Activated CD4-positive, alpha-beta T cell treated with anti-CD3 and anti-CD28 coated beads for 36 hours (primary cell): Measurements from ENCODE around the gene OPA3. TPM values are rescaled to one million over a fixed set of nuclear protein-coding genes. Genes with fewer than 3 reads are reported as not detected.
"Not testable (repeated sequence)": the region's sequence is repeated elsewhere in the genome, so short reads cannot be mapped to it uniquely, and the experiment has no call there.

Experiments used
- ATAC-seq: fragments of 200-7000 bp; cut with Tn5 transposase; one replicate; pipeline ENCODE4 v1.10.0; 2021; ENCODE audit warnings: mild to moderate bottlenecking, moderate library complexity
- CTCF ChIA-PET: fragments of 350-600 bp; sonication (Branson Sonifier 250); formaldehyde crosslinking; loops from one replicate; lab custom pipeline; 2021; ENCODE audit warnings: antibody characterized with exemption; lab: Charles Lee
- POLR2A ChIA-PET: fragments of 350-600 bp; sonication (Branson Sonifier 250); formaldehyde crosslinking; loops from one replicate; lab custom pipeline; 2021; ENCODE audit warnings: antibody characterized with exemption, inconsistent platforms; lab: Charles Lee
- DNase-seq: peaks from one replicate; pipeline ENCODE4 v3.0.0-alpha.2; 2020
- H3K27ac Mint-ChIP-seq: one replicate; pipeline ENCODE4 v1.8.0; 2021; ENCODE audit warnings: mixed read lengths
- H3K27me3 Mint-ChIP-seq: one replicate; pipeline ENCODE4 v1.8.0; 2021; ENCODE audit warnings: mixed read lengths
- H3K36me3 Mint-ChIP-seq: one replicate; pipeline ENCODE4 v1.8.0; 2021; ENCODE audit warnings: low read depth, mixed read lengths
- H3K4me1 Mint-ChIP-seq: one replicate; pipeline ENCODE4 v1.8.0; 2021; ENCODE audit warnings: mixed read lengths
- H3K4me3 Mint-ChIP-seq: one replicate; pipeline ENCODE4 v1.8.0; 2021; ENCODE audit warnings: mild to moderate bottlenecking, moderate library complexity, mixed read lengths
- H3K9me3 Mint-ChIP-seq: one replicate; pipeline ENCODE4 v1.8.0; 2021; ENCODE audit warnings: low read depth, mixed read lengths
- intact Hi-C, 2 experiments: fragments of 100-400 bp; cut with DNase I in 1 of 2; cut with micrococcal nuclease in 1 of 2; formaldehyde crosslinking; loops; one replicate each; pipeline versions ENCODE4 v1.14.2 to v1.15.1; 2022 to 2024; cut with DNase I, micrococcal nuclease
- total RNA-seq, 2 experiments: library from RNA; stranded (reverse); gene quantifications; one replicate each; pipeline ENCODE4 v1.2.3, GENCODE V29; 2021

OPA3 gene
- 10 to 100 TPM; 13.8 to 14.4 TPM for total RNA-seq

GRCh38 chr19:45584332-45585157 is at the start of gene OPA3:
Gene OPA3, minus strand, starts transcription at chr19:45584802. Its CDS starts 38 bp downstream, at chr19:45584764.
- peaks cover 14% of the 10 kb centered on the region for H3K36me3 Mint-ChIP-seq
- POLR2A ChIA-PET: interaction anchor here (0.5 to 1.4 kb wide), 6 partner anchors 9 to 132 kb away, joined by 3 to 9 read pairs (median 4); no protein-coding TSS in a partner anchor
- DNase-seq: peak; percentile 100
- intact Hi-C loops: loop anchor here (1.0 to 2.0 kb wide), 23 partner anchors 26 to 318 kb away; partner anchors contain the start of genes QPCTL (in 2 of the 2), RTN2 (in 2 of the 2), DMWD (in 1 of the 2) and ERCC2 (in 1 of the 2)
- ATAC-seq: peak; percentile 95
- H3K9me3 Mint-ChIP-seq: no peaks in the 10 kb centered on the region
- H3K27me3 Mint-ChIP-seq: peaks cover 2% of the 10 kb centered on the region
- CTCF ChIA-PET: interaction anchor here (0.5 to 4.8 kb wide), 8 partner anchors 26 to 108 kb away, joined by 3 to 13 read pairs (median 4); partner anchors contain the start of gene QPCTL
- H3K4me1 Mint-ChIP-seq: peaks cover 22% of the 10 kb centered on the region
- peak within 1 kb of the TSS; percentile 87 for H3K4me3 Mint-ChIP-seq
- H3K27ac Mint-ChIP-seq: peak within 1 kb of the TSS; percentile 93

GRCh38 chr19:45632468-45633196 is 48.0 kb upstream of the OPA3 start:
- Mint-ChIP-seq H3K27ac (peak overlapping the region; percentile 60), H3K4me1 (peaks cover 19% of the 10 kb centered on the region), H3K27me3 (no peaks in the 10 kb centered on the region), H3K4me3 (no peak overlapping the region), H3K36me3 (peaks cover 41% of the 10 kb centered on the region), H3K9me3 (no peaks in the 10 kb centered on the region)
- DNase-seq: peak; percentile 79
- POLR2A ChIA-PET: no interaction called here
- CTCF ChIA-PET: interaction anchor here (3.1 kb wide), 1 partner anchor 9 kb away, joined by 24 read pairs; no protein-coding TSS in a partner anchor
- ATAC-seq: peak; percentile 54
- intact Hi-C loops: loop anchor here in 1 of 2 experiments (1.0 kb wide), 1 partner anchor 10 kb away; no protein-coding TSS in a partner anchor

GRCh38 chr19:45630463-45630862 is 45.9 kb upstream of the OPA3 start:
- peak; percentile 65 for DNase-seq
- CTCF ChIA-PET: interaction anchor here (0.6 to 3.1 kb wide), 7 partner anchors 9 to 789 kb away, joined by 3 to 24 read pairs (median 4); partner anchors contain the start of gene EML2
- intact Hi-C loops: loop anchor here in 1 of 2 experiments (1.0 kb wide), 4 partner anchors 12 to 46 kb away; partner anchors contain the start of gene OPA3
- POLR2A ChIA-PET: interaction anchor here (0.6 to 1.9 kb wide), 7 partner anchors 9 to 218 kb away, joined by 3 to 17 read pairs (median 5); partner anchors contain the start of gene EML2
- Mint-ChIP-seq H3K36me3 (peaks cover 39% of the 10 kb centered on the region), H3K4me1 (peaks cover 19% of the 10 kb centered on the region), H3K9me3 (no peaks in the 10 kb centered on the region), H3K27me3 (no peaks in the 10 kb centered on the region), H3K27ac (peak overlapping the region; percentile 88), H3K4me3 (no peak overlapping the region)
- peak; percentile 88 for ATAC-seq

GRCh38 chr19:45629704-45630103 is 45.1 kb upstream of the OPA3 start:
- Mint-ChIP-seq H3K36me3 (peaks cover 40% of the 10 kb centered on the region), H3K9me3 (no peaks in the 10 kb centered on the region), H3K4me3 (peak overlapping the region; percentile 33), H3K4me1 (peaks cover 19% of the 10 kb centered on the region), H3K27me3 (no peaks in the 10 kb centered on the region), H3K27ac (peak overlapping the region; percentile 89)
- DNase-seq: peak; percentile 29
- CTCF ChIA-PET: interaction anchor here (0.6 to 3.1 kb wide), 3 partner anchors 12 to 1427 kb away, joined by 3 to 24 read pairs (median 3); no protein-coding TSS in a partner anchor
- ATAC-seq: peak; percentile 34
- POLR2A ChIA-PET: interaction anchor here (1.5 kb wide), 1 partner anchor 15 kb away, joined by 5 read pairs; no protein-coding TSS in a partner anchor
- intact Hi-C loops: loop anchor here in 1 of 2 experiments (1.0 kb wide), 4 partner anchors 13 to 45 kb away; partner anchors contain the start of gene OPA3

GRCh38 chr19:45628219-45628618 is 43.6 kb upstream of the OPA3 start:
- CTCF ChIA-PET, intact Hi-C loops, H3K27ac Mint-ChIP-seq, ATAC-seq, POLR2A ChIA-PET, H3K4me3 Mint-ChIP-seq, H3K9me3 Mint-ChIP-seq, H3K27me3 Mint-ChIP-seq, DNase-seq: not testable (repeated sequence)
- peaks cover 48% of the 10 kb centered on the region for H3K36me3 Mint-ChIP-seq
- H3K4me1 Mint-ChIP-seq: peaks cover 19% of the 10 kb centered on the region

GRCh38 chr19:45623984-45624383 is 39.4 kb upstream of the OPA3 start:
- no peak for ATAC-seq
- Mint-ChIP-seq H3K4me3 (no peak overlapping the region), H3K27me3 (no peaks in the 10 kb centered on the region), H3K27ac (no peak overlapping the region), H3K4me1 (no peaks in the 10 kb centered on the region), H3K9me3 (no peaks in the 10 kb centered on the region), H3K36me3 (peaks cover 47% of the 10 kb centered on the region)
- ChIA-PET CTCF (no interaction called here), POLR2A (no interaction called here)
- DNase-seq: no peak
- intact Hi-C loops: no loop called here

- no peak for DNase-seq
- H3K27me3 Mint-ChIP-seq: no peaks in the 10 kb centered on the region
- peaks cover 45% of the 10 kb centered on the region for H3K36me3 Mint-ChIP-seq
- no peaks in the 10 kb centered on the region for H3K9me3 Mint-ChIP-seq
- no peak for ATAC-seq
- no peak overlapping the region for H3K4me3 Mint-ChIP-seq
- ChIA-PET POLR2A (no interaction called here), CTCF (interaction anchor here (0.9 kb wide), 1 partner anchor 16 kb away, joined by 4 read pairs; no protein-coding TSS in a partner anchor)
- H3K4me1 Mint-ChIP-seq: no peaks in the 10 kb centered on the region
- H3K27ac Mint-ChIP-seq: peak overlapping the region; percentile 45
- intact Hi-C loops: no loop called here
These were observed 37.4 kb upstream of the OPA3 start for GRCh38 chr19:45621976-45622503.

- DNase-seq (no peak), ATAC-seq (no peak)
- Mint-ChIP-seq H3K27me3 (no peaks in the 10 kb centered on the region), H3K4me3 (no peak overlapping the region), H3K27ac (no peak overlapping the region), H3K9me3 (no peaks in the 10 kb centered on the region), H3K36me3 (peaks cover 51% of the 10 kb centered on the region), H3K4me1 (no peaks in the 10 kb centered on the region)
- intact Hi-C loops: no loop called here
- POLR2A ChIA-PET: no interaction called here
- CTCF ChIA-PET: no interaction called here
These were observed 36.8 kb upstream of the OPA3 start for GRCh38 chr19:45621389-45621788.

GRCh38 chr19:45616704-45617017 is 32.1 kb upstream of the OPA3 start:
- Mint-ChIP-seq H3K27me3 (no peaks in the 10 kb centered on the region), H3K4me1 (peaks cover 24% of the 10 kb centered on the region), H3K4me3 (no peak overlapping the region), H3K9me3 (no peaks in the 10 kb centered on the region), H3K27ac (no peak overlapping the region), H3K36me3 (peaks cover 69% of the 10 kb centered on the region)
- POLR2A ChIA-PET: interaction anchor here (1.6 kb wide), 1 partner anchor 33 kb away, joined by 5 read pairs; no protein-coding TSS in a partner anchor
- DNase-seq (no peak), ATAC-seq (no peak)
- CTCF ChIA-PET: interaction anchor here (0.7 to 1.4 kb wide), 2 partner anchors 29 to 132 kb away, joined by 3 read pairs; no protein-coding TSS in a partner anchor
- intact Hi-C loops: loop anchor here in 1 of 2 experiments (1.0 kb wide), 3 partner anchors 32 to 193 kb away; partner anchors contain the start of genes ERCC1, OPA3 and RTN2
